IgD-negative memory B cell (primary cell): ENCODE results near the gene TTLL11. TPM values are rescaled to one million over a fixed set of nuclear protein-coding genes. Genes with fewer than 3 reads are reported as not detected.

Source experiments
- H3K27ac Mint-ChIP-seq, 3 donors: one replicate each; pipeline ENCODE4 v1.8.0; 2020 to 2022; ENCODE audit warnings: mild to moderate bottlenecking in 3 of 3, mixed read lengths in 3 of 3, moderate library complexity in 1 of 3
- H3K27me3 Mint-ChIP-seq: one replicate; pipeline ENCODE4 v1.8.0; 2021; ENCODE audit warnings: mixed read lengths
- H3K36me3 Mint-ChIP-seq: one replicate; pipeline ENCODE4 v1.8.0; 2020; ENCODE audit warnings: mild to moderate bottlenecking, mixed read lengths
- H3K4me1 Mint-ChIP-seq, 3 donors: one replicate each; pipeline ENCODE4 v1.8.0; 2020 to 2022; ENCODE audit warnings: mixed read lengths in 3 of 3, mild to moderate bottlenecking in 1 of 3
- H3K4me3 Mint-ChIP-seq, 4 donors: one replicate each; pipeline ENCODE4 v1.8.0; 2020 to 2022; ENCODE audit warnings: mild to moderate bottlenecking in 4 of 4, mixed read lengths in 4 of 4, moderate library complexity in 3 of 4
- H3K9me3 Mint-ChIP-seq, 3 donors: one replicate each; pipeline ENCODE4 v1.8.0; 2020 to 2021; ENCODE audit warnings: mixed read lengths in 3 of 3, mild to moderate bottlenecking in 1 of 3
- polyA plus RNA-seq: library from polyadenylated mRNA; unstranded; fragments of 300-500 nt; fragmentation: Illumina TruSeq; gene quantifications from one replicate; pipeline ENCODE4 v1.2.3, GENCODE V29; 2021

Gene TTLL11
- polyA plus RNA-seq, 1 donor from 2014 or later: 6.0 TPM

DNA sequence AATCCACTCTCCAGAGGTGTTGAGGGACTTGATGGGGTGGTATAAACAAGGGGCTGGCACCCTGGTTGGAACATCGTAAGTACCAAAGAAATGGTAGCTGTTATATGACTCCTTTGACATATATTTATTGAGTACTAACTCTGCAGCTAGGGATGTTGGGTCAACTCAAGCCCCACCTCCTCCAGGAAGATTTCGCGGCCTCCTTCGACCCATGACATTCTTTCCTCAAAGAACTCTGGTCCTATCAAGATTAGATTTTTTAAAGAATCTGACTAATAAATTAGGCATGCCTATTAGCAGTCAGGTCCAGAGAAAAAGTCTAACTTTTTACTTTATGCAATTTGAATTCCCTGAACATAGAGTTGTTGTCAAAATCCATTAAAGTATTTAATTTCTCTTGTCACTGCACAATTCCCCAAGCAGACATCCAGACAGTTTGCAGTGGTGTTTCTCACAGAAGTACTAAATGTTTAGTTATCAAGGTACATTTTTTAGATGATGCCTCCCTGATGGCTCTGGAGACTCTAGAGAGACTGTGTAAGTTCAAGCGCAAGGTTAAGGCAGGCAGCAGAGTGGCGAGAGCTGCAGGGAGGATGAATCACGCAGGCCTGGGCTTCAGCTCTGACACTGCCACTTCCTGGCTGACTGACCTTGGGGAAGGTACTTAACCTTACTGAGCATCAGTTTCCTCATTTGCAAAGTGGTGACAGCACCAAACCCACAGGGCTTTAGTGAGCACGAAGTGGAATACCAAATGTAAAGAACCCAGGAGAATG is 209.6 kb downstream of the TTLL11 start:
- Mint-ChIP-seq H3K9me3 (peaks cover 0 to 1% (median 0%) of the 10 kb centered on the region in 3 donors), H3K27me3 (no peaks in the 10 kb centered on the region), H3K27ac (no peak overlapping the region), H3K4me1 (peaks cover 0 to 8% (median 3%) of the 10 kb centered on the region in 3 donors), H3K36me3 (no peaks in the 10 kb centered on the region), H3K4me3 (no peak overlapping the region)

DNA sequence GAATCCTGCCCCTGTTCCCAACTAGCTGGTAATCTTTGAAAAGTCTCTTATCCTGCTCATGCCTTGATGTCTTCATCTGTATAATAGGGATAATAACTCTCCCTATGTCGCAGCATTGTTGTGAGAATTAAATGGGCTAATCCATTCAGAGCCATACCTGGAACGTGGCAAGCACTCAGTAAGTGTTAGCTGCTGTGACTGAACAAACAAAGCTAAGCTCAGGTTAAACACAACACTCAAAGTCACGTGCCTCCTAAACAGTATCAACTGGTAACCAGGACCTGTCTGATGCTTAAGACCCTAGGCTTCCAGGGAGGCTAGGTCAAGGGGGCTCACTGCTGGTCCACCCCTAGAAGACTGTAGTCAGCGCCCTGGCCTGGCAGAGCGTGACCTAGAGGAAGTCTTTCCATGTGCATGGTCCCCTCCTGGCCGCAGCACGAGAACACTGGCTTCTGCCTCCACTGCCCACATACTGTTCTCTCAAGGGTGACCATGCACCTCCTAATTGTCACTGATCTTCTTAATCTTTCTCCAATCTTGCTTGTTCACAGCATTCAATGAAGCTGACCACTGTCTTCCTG is 211.1 kb downstream of the TTLL11 start:
- no peak overlapping the region for H3K27ac Mint-ChIP-seq

DNA sequence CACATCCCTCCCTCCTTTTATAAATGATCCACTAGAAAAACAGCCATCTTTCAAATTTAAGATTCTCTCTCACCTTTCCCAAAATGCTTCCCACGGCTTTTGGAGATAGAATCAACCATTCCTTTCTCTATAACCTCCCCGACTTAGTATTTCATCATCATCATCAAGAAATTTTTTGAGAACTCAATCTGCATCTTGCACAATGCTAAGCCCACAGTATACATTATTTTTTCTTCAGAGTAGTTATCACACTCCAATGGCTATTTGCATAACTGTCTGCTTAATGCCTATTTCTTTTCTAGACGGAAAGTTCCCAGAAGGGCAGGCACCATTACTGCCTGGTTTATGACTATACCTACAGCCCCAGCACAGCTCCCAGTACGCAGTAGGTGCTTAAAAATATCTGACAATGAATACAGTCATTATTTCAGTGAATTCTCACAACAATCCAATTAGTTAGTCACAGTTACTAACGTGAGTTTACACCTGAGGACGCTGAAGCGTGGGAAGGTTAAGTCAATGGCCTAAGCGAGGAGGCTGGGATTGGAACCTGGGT is 212.7 kb downstream of the TTLL11 start:
- Mint-ChIP-seq H3K4me3 (no peak overlapping the region), H3K27ac (no peak overlapping the region), H3K27me3 (no peaks in the 10 kb centered on the region), H3K4me1 (peaks cover 0 to 8% (median under 1%) of the 10 kb centered on the region in 3 donors), H3K36me3 (no peaks in the 10 kb centered on the region), H3K9me3 (peaks cover 0 to 1% (median 0%) of the 10 kb centered on the region in 3 donors)

More for the DNA sequence above, 211.1 kb downstream of the TTLL11 start:
- peaks cover 0 to 1% (median 0%) of the 10 kb centered on the region in 3 donors for H3K9me3 Mint-ChIP-seq
- H3K4me1 Mint-ChIP-seq: peaks cover 0 to 8% (median 3%) of the 10 kb centered on the region in 3 donors
- H3K4me3 Mint-ChIP-seq: no peak overlapping the region
- no peaks in the 10 kb centered on the region for H3K27me3 Mint-ChIP-seq
- H3K36me3 Mint-ChIP-seq: no peaks in the 10 kb centered on the region

DNA sequence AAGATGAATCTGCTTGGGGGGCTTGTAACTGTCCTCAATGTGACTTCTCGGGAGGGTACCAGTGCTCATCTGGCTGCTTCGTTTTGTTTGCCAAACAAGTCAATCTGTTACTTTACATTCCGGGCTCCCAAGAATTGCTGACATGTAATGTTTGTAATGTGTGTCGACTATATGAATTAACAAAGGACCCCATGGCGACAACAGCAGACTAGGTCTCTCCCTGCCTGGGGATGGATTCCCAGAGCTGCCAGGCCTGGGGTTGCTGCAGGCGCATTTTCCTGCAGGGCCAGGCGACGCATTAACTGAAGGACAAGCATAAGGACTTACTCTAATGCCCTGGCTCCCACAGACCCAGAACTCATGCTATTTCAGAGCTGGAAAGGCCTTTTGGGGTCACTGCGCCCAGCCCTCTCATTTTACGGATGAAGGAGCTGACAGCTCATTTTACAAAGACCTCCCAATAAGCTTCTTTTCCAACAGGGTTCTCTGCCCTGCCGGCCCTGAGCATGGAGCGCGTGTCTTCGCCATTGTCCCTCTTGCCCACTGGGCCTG is 214.8 kb downstream of the TTLL11 start:
- Mint-ChIP-seq H3K36me3 (no peaks in the 10 kb centered on the region), H3K4me3 (no peak overlapping the region), H3K9me3 (peaks cover 0 to 1% (median 0%) of the 10 kb centered on the region in 3 donors), H3K4me1 (no peaks in the 10 kb centered on the region), H3K27ac (no peak overlapping the region), H3K27me3 (no peaks in the 10 kb centered on the region)

DNA sequence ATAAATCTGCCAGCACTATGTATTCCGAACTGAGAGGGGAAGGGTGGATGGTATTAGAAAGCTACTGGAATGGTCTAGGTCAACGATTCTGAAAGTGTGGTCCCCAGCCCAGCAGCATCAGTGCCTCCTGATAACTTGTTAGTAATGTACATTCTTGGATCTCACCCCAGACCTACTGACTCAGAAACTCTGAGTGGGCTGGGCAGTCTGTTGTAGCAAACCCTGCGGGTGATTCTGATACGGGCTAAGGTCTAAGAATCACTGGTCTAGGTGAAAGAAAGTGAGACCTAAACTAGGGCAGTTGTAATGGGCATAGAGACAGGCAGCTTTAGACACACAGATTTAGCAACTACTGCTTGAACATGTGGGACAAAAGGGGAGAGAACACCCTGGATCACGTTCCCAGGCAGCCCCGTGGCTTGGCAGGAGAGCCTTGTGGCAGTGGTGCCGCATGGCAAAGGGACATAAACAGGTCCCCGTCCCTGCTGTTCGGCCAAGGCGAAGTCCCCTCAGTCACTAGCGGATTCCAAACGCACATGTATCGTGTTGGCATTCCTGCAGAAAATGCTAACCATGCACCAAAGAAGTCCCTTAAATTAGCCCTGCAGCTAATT is 216.3 kb downstream of the TTLL11 start:
- Mint-ChIP-seq H3K4me3 (no peak overlapping the region), H3K27me3 (no peaks in the 10 kb centered on the region), H3K36me3 (no peaks in the 10 kb centered on the region), H3K4me1 (peaks cover 0 to under 1% (median 0%) of the 10 kb centered on the region in 3 donors), H3K27ac (no peak overlapping the region), H3K9me3 (no peaks in the 10 kb centered on the region)

DNA sequence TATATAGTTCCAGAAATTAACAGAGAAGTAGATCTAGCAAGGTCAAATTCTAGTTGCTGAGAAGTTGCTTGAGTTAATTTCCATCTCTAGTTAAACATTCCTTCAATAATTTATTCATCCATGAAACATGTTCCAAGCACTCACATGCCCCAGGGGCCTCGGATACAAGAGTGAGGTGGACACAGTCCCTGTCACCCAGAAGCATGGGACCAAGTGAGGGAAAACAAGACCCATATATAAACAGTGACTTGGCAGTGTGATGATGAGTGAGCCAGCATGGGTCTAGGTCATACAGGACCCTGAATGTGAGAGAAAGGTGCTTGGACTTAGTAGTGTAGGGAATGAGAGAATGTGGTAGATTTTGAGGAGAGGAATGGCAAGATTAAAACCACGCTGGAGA is 216.9 kb downstream of the TTLL11 start:
- Mint-ChIP-seq H3K27me3 (no peaks in the 10 kb centered on the region), H3K36me3 (no peaks in the 10 kb centered on the region), H3K4me1 (peaks cover 0 to 2% (median 0%) of the 10 kb centered on the region in 3 donors), H3K4me3 (no peak overlapping the region), H3K27ac (no peak overlapping the region), H3K9me3 (no peaks in the 10 kb centered on the region)

DNA sequence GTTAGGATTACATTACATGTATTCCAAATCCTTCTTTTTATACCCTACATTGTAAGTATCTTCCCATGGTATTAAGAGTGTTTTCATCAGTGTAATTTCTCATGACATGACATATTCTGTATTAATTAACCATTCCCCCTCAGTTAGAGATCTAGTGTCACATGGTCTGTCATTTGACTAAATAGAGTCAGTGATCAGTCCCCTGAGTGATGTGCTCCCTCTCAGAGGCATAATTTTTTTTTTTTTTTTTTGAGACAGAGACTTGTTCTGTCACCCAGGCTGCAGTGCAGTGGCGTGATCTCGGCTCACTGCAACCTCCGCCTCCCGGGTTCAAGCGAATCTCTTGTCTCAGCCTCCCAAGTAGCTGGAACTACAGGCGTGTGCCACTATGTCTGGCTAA is 218.6 kb downstream of the TTLL11 start:
- no peaks in the 10 kb centered on the region for H3K27me3 Mint-ChIP-seq
- peaks cover 0 to 2% (median 0%) of the 10 kb centered on the region in 3 donors for H3K4me1 Mint-ChIP-seq
- H3K4me3 Mint-ChIP-seq: no peak overlapping the region
- no peak overlapping the region for H3K27ac Mint-ChIP-seq
- H3K36me3 Mint-ChIP-seq: peaks cover 3% of the 10 kb centered on the region
- H3K9me3 Mint-ChIP-seq: no peaks in the 10 kb centered on the region

DNA sequence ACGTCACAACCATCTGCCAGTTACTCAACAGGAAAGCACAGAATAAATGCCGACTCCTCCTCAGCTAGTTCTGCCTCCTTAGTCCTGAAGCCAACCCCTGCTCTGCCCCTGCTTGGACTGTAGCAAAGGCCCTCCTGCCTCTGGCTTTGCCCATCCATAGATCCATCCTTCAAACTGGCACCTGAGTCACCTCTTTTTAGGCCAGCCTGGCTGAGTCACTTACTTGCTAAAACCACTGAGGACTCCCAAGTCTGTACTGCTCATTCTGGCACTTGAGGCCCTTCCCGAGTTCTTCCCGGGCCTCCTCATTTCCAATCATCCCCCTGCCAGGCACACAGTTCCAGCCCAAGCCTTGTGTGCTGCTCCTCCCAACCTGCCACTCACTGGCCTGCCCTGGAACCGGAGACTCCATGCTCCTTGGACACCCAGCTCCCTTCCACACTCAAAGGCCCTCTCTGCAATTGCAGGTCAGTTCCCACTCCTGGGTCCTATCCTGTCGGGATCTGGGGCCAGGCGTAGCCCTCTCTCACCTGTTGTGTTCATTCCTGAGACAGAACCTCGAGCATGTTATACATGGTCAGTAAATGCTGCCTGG is 221.6 kb downstream of the TTLL11 start:
- H3K36me3 Mint-ChIP-seq: peaks cover 3% of the 10 kb centered on the region
- H3K27ac Mint-ChIP-seq: no peak overlapping the region
- no peaks in the 10 kb centered on the region for H3K9me3 Mint-ChIP-seq
- H3K4me3 Mint-ChIP-seq: no peak overlapping the region
- H3K4me1 Mint-ChIP-seq: peaks cover 0 to 2% (median 0%) of the 10 kb centered on the region in 3 donors
- no peaks in the 10 kb centered on the region for H3K27me3 Mint-ChIP-seq

DNA sequence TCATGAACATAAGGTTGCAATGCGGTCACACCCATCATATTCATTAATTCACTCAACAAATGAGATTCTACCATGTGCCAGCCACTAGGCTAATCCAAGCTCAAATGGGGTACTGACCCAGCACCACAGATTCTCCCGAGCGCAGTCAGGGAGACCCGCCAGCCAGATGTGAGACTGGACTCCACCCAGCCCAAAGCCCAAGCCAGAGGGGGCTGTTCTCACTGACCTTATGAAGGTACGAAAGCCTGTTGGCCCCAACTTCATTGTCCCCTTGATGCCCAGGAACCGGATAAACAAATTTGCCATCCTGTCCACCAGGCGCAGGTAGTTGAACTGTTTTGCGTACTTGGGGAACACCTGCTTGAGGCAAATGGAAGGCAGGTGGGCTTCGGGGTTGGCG is 222.8 kb downstream of the TTLL11 start:
- Mint-ChIP-seq H3K9me3 (no peaks in the 10 kb centered on the region), H3K36me3 (peaks cover 5% of the 10 kb centered on the region), H3K27ac (no peak overlapping the region), H3K27me3 (no peaks in the 10 kb centered on the region), H3K4me3 (no peak overlapping the region), H3K4me1 (peaks cover 0 to 2% (median 0%) of the 10 kb centered on the region in 3 donors)

DNA sequence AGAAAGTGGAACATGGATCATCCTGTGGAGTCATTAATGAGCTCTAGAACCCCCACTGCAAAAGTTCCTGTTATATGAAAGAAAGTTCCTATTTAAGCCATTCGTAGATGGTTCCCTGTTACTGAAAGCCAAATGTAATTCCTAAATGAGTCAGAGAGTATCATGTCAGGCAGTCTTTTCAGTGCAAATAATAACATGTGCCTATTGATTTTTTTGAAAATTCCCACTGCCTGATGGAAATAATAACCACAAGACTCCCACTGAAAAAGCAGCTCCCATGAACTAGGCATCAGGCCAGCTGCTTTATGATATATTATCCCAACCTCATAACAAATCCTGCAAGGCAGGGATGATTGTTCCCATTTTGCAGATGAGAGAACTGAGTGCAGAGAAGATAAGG is 224.5 kb downstream of the TTLL11 start:
- Mint-ChIP-seq H3K27me3 (no peaks in the 10 kb centered on the region), H3K4me1 (peaks cover 0 to 2% (median 0%) of the 10 kb centered on the region in 3 donors), H3K36me3 (peaks cover 5% of the 10 kb centered on the region), H3K27ac (no peak overlapping the region), H3K9me3 (no peaks in the 10 kb centered on the region), H3K4me3 (no peak overlapping the region)

DNA sequence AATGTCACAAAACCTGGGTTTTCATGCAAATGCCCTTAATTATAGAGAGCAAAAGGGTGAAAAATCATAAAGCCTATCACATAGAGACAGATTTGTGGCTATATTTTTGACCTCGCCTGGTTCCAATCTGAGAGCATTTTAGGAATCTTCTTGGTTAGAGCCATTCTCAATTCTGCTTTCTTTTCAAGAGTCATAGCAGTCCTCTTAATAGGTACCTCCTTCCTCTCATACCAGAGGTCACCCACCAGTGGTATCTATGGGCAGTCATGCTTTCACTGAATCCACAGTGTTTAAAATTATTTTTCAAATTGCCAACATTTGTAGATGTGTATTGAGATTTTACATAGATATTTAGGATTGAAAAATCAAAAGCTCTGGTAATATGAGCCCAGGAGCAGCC is 226.2 kb downstream of the TTLL11 start:
- peaks cover 0 to 2% (median 0%) of the 10 kb centered on the region in 3 donors for H3K4me1 Mint-ChIP-seq
- no peak overlapping the region for H3K27ac Mint-ChIP-seq
- no peak overlapping the region for H3K4me3 Mint-ChIP-seq
- H3K9me3 Mint-ChIP-seq: no peaks in the 10 kb centered on the region
- H3K36me3 Mint-ChIP-seq: peaks cover 5% of the 10 kb centered on the region
- no peaks in the 10 kb centered on the region for H3K27me3 Mint-ChIP-seq

DNA sequence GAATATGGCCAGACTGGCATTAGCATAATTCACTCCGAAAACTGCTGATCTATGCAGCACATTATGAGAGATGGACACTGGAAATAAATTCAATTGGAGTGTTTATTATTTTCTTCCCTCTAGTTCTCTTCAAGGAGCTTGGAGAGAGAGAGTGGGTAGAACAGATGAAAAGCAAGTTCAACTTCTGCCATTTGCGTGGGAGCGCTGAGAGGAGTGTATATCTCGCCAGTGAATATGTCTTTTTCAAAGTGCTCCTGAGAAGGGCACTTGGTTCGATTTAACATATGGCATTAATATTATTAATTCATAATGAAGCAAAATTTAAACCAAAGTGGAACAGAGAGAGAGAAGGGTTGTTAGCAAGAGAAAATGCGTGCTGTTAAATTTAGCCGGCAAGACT is 227.2 kb downstream of the TTLL11 start:
- Mint-ChIP-seq H3K4me3 (no peak overlapping the region), H3K4me1 (no peaks in the 10 kb centered on the region), H3K36me3 (peaks cover 5% of the 10 kb centered on the region), H3K9me3 (no peaks in the 10 kb centered on the region), H3K27me3 (no peaks in the 10 kb centered on the region), H3K27ac (no peak overlapping the region)

DNA sequence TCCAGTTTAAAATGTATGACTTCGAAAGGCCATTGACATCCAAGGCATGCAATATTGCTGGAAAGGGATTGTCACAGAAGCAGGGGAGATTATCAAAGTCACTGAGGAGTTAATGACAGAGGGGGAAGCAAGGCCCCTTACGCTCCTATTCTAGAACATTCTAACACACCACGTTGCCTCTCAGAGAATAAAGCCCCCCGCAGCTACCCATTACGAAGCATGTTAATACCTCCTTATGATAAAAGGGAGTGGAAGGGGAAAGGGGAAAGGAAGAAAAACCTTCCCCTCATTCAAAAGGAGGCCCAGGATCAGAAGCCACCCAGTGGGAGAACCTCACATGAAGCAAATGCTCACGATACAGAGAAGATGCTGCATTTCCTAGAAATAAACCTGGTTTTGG is 228.0 kb downstream of the TTLL11 start:
- Mint-ChIP-seq H3K36me3 (peaks cover 2% of the 10 kb centered on the region), H3K4me1 (peaks cover 0 to under 1% (median 0%) of the 10 kb centered on the region in 3 donors), H3K9me3 (no peaks in the 10 kb centered on the region), H3K4me3 (no peak overlapping the region), H3K27ac (no peak overlapping the region), H3K27me3 (no peaks in the 10 kb centered on the region)

DNA sequence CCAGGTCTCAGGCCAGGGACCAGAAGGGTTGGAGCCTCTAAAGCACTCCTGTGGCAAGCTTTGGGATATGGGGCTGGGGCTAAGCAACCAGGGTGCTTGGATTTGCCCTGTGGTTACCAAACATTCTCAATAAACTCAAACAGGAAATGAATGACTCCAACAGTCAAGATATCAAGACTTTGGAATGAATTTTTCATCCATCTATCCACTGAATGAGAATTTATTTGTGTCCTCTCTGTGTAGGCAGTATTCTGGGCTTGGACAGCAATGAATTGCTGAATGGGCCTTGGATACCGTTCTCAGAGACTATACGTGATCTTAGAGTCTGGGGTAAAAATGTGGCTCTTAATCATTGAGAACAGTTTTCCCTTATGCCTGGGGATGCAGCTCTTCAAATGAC is 229.2 kb downstream of the TTLL11 start:
- Mint-ChIP-seq H3K4me3 (no peak overlapping the region), H3K27ac (no peak overlapping the region), H3K9me3 (no peaks in the 10 kb centered on the region), H3K36me3 (peaks cover 2% of the 10 kb centered on the region), H3K4me1 (peaks cover 0 to 11% (median 2%) of the 10 kb centered on the region in 3 donors), H3K27me3 (no peaks in the 10 kb centered on the region)
